A204.1 (cell line): ENCODE results near the gene MED12L.

ENCODE experiments used
- FAIRE-seq: peaks from 2 replicates; lab custom pipeline; 2012; peaks lifted over from hg19 to GRCh38; lab: Jason Lieb, UNC

Gene MED12L

DNA sequence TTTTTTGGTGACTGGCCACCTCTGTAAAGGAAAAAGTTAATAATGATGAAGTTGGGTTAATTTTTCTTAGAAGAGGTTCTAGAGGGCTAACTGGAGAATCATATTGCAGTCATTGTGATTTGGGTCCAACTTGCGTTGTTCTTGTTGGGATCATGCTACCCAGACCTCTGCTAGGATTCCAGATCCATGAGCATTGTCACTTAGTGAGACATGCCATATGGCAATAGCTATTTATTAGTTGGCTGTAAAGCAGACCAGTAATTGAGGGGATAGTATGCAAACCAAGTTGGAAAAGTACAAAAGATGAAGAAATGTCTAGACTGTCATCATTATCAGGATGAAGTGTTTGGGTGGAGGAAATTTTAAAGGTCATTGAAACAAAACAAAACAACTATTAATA lies 329.8 kb downstream of the MED12L start:
- no peak for FAIRE-seq

DNA sequence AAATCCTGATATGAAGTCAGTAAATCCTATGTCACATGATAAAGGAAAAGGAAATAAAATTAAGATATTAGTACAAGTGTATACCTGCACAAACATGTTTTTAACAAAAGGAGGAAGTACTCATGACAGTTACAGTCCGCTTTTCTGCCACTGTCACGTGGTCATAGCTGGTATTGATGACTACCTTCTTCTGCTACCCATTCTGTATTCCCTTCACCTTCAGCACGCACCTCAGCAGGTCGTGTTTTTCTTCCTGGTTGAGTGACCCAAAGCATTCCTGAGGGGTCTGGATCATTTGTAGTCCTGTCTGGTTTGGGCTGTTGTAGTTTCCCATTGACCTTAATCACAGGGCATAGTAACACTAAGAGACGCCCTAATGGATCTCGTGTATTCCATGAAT lies 334.3 kb downstream of the MED12L start:
- FAIRE-seq: no peak

DNA sequence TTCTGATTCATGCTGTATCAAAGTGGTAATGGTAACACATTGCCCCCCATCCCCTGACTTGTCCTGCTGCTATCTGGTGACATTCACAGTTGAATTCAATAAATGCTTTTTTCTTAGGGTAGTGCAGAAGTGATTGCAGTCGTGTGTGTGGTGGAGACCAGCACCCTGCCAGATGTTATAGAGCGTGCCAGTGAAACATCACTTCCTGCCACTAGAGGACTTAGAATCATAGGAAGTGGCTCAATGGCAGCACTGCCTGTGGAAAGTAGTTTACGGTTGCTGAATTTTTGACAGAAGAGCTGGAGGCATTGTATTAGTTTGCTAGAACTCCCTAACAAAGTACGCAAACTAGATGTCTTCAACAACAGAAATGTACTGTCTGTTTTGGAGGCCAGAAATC lies 336.5 kb downstream of the MED12L start:
- FAIRE-seq: no peak

DNA sequence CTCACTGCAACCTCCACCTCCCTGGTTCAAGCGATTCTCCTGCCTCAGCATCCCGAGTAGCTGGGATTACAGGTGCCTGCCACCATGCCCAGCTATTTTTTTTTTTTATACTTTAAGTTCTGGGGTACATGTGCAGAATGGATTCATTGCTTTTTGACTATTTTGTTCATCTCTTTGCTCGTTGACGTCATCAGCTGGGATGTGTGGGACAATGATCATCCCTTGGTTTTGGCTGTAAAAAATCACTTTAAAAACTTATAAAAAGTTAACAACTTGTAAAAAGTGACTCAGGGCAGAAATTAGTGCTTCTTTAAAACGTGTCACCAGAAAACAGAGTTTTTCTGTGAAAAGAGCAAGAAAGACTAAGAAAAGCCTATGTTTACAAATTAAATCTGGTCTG lies 337.6 kb downstream of the MED12L start:
- no peak for FAIRE-seq

DNA sequence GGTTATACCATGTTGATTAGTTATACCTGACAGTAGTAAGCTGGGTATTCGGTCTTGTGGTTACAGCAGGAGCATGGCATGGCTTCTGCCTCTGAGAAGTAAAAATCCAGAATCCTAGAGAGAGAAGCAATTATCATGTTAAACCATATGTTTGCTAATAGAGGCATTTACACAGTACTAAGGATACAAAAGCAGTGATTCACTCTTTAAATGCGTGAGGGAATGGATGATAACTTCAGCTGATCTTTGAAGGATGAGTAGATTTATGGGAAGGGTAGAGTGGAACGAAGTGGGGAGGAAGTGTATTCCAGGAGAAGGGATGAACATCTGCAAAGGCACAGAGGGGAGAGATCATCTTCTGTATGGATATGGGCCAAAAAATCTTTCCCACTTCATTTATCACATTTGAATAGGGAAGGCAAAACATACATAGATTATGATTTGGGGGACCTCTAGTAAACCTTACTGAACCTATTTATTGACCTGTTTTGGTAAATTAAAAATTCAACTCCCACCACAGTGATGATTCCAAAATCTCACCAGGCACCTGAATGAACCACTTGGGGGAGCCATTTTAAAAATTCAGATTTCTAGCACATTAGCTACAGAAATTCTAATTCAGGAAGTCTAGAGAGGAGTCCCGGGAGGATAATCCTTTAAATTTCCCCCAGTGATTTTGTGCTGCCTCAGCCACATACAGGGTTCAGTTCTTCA lies 340.3 kb downstream of the MED12L start:
- no peak for FAIRE-seq

DNA sequence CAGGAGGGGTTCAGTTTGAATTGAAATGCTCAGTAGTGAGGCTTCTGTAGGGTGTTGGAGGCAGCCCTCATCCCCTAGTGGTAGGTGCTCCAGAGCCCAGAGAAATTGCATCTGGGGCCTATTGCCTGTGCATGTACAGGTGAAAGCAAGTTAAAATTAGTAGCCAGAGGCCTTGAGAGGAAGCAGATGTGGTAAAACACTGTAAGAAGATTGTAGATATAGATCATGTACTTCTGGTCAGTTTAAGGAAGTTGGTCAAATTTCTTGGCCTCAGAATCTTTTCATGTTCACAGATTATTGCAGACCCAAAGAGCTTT lies 340.8 kb downstream of the MED12L start:
- FAIRE-seq: no peak

DNA sequence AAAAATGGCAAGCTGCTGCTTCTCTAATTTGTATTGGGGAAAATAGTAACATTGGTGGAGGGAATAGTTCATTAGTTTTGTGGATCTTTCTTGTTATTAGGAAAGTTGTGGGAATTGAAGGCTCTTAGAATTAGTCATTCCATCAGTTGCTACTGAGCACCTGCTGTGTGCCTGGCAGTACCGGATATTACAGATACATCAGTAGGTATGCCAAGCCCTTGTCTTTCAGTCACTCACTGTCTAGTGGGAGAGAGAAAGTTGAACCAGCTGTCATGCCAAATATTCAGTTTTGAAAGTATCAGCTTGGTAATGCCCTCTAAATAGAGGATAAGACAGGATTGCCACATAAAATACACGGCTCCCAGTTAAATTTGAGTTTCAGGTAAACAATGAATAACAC lies 342.9 kb downstream of the MED12L start:
- no peak for FAIRE-seq

DNA sequence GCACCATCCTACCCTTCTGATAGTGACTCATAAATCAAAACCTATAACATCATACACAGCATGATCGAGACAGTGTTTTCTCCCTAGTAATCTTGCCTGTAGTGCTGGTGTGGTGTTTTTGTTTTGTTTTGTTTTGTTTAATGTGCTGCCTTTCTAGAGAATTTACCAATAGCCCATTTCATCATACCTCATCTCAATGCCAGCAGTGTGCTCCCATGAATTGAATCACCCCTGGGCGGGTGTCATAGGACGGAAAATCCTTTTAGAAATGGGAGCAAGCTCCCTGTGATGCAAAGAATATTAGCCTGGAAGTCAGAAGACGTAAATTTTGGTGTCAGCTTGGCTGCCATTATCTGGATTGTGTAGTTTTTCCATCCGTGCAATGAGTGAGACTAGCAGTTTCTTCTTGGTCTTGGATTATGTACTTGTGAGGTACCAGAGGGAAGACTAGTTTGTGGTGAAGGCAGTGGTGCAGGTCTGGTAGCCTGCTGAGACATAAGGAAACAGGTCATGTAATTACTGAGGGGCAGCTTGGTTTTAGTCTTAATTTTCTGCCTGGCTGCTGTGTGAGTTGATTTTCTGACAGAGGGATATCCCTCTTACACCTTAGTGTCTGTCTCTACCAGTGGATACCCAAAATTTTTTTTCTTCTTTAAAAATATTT lies 345.5 kb downstream of the MED12L start:
- FAIRE-seq: no peak

DNA sequence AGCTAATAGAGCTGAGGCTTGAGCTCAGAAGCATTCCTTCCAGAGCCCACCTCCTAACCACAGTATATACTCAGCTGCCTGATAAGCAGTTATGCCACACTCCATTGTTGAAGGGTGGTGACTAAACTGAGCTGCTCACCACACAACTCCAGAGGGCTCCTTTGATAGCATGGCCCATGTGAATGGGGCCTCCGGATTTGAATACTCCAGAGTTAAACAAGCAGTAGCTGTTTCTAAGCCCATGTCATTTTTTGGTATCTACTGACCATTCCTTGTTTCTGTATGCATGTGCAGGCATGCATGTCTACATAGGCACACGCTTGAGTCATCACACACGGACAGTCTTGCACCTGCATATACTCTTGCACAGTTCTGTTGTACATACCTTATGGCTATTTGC lies 346.5 kb downstream of the MED12L start:
- FAIRE-seq: no peak

DNA sequence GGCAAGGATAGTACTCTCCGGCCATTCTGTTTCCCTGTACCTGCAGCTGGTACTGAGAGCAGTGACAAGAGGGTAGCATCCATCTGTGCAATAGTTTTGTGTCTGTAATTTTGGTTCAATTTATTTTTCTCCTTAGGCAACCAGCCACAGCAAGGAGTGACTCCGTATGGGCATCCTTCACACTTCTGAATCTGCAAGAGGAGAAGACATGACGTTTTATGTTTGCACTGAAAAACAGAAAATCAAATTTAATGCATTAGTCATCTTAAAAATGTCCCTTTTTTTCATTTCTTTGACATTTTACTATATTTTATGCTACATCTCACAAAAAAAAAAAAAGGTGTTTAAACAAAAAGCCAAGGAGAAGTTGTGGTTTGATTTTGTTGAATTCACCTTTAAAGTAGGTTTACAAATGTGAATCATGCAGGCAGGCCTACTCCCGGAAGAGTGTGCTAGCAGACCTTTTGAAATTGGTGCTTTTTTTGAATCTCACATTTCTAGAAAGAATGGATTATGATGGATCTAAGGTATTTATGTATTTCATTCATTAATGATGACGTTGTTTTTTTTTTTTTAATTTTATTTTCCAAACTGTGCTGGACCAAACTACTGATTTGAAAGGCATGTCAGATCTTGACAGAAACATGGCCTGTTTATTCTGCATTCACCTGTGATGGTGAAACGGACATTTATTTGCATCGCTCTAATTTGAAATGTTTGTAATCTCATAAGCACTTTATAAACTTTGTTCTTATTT lies 347.3 kb downstream of the MED12L start:
- FAIRE-seq: no peak

DNA sequence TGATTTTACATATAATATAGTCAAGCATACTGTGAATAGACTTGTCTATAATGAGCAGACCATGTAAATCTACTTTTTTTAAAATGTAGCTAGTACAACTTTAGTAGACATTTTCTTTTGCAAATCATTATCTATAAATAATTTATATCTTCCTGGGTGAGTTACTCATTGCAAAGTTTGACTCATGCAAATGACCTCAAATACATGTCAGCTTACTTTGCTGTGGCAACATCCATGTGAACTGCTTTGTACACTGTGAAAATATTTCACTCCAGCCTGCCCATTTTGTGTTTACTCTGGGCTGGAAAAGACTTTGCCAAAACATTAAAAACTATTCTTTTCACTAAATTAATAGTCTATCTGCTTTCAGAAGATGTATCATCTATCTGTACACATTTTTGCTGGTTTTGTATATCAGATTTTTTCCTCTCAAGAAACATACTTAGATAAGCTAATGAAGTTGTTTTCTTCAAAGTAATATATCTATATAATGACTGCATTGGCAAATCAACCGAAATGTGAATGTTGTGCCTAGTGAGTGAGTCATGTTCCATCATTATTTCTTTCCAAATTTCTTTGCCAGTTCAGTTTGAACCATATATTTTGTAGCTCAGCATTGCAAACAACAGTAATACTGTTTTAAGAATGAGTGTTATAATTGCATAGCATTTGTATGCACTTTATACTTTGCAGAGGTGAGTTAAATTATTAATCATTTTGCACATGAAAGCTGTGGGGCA lies 348.9 kb downstream of the MED12L start:
- no peak for FAIRE-seq

DNA sequence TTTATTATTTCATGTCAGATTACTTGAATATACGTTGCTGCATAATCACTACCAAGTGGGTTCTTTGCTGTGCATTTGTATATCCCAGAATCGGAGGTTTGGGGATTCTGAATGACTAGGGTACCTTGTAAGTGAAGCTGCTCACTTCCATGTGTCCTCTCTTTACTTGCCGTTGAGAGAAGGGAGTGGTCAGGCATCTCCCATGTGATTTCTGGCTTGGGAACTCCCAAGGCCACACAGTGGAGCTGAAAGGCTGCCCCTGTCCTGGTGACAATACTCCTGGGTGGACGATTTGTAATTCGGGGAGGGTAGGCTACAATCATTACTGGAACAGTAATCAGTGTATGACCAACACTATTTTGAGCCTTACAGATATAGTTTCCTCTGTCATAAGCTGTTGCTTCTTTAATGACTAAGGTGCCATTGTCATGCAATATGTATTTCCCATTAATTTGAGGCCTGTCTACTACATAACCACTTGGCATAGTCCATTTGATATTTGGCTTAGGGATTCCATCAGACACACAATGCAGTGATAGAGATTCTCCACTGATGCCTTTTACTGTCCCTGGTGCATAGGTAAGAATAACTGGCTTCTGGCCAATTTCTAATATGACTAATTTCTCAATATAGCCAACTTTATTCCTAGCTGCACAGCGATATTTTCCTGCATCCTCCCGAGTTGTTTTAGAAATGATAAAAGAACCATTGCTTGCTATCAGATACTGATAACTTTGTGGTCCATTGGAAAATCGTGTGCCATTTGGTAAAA lies 351.4 kb downstream of the MED12L start:
- FAIRE-seq: no peak

DNA sequence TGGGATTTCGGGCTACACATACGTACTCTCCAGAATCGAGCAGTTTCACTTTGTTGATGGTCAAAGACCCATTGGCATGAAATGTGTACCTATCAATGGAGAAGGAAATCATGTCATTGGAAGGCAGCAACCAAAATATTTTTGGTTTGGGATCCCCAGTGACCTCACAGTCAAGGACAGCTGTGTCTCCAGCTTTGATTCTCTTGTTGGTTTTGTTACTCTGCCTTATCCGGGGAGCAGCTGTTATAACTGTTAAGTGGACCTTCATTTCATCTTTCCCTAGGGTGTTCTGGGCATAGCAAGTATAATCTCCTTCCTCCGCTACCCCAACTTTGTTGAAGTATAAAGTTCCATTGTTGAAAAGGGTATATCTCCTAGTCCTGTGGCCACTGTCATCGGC lies 352.4 kb downstream of the MED12L start:
- no peak for FAIRE-seq

DNA sequence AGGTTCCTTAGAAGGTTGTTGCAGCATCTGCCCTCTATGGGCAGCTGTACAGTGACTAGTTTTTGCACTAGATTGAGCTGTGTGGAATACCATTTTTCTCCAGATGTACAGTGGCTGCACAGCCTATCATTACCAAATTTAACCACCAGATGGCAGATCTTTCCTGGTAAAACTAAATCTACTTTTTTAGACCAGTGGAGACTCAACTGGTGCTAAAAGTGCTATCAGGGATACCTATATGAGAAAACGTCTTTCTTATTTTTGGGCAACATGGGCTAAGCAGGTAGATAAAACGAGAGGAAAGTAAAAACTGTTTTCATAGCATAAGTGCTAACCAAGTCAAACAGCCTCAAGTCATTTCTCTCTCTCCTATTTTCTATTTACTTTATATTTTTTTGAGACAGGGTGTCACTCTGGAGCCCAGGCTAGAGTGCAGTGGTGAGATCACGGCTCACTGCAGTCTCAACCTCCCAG lies 354.2 kb downstream of the MED12L start:
- FAIRE-seq: peak; percentile 94

DNA sequence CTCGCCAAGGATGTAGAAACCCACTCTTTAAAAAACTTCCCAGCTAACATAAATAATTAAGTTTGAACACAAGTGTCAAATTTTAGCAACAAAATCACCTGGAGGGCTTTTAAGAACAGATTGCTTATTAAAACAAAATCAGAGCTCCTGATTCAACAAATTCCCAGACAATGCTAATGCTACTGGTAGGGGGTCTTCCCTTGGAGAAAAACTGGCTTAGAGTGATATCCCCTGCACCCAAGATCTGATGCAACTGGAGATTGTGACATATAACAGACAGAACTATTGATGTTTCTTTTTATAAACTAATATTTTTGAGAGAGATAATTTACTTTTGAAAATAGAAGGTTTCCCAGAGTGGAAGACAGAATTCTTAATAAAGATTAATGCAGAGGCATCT lies 355.5 kb downstream of the MED12L start:
- FAIRE-seq: no peak

DNA sequence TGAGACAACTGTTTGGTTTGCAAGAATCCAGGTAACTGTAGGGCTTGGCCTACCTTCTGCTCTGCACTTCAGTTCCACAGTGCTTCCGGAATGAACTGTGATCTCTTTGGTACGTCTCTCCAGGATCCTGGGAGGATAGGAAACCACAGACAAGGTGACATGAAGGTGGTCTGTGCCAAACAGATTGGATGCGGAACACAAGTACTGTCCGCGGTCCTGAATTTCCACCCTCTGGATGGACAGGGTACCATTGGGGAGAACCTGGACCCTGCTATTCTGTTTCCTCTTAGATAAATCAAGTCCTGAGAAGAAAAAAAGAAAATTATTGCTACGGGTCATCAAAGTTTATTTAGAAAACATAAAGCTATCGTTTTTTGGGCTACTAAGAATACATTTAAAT lies 358.1 kb downstream of the MED12L start:
- no peak for FAIRE-seq

DNA sequence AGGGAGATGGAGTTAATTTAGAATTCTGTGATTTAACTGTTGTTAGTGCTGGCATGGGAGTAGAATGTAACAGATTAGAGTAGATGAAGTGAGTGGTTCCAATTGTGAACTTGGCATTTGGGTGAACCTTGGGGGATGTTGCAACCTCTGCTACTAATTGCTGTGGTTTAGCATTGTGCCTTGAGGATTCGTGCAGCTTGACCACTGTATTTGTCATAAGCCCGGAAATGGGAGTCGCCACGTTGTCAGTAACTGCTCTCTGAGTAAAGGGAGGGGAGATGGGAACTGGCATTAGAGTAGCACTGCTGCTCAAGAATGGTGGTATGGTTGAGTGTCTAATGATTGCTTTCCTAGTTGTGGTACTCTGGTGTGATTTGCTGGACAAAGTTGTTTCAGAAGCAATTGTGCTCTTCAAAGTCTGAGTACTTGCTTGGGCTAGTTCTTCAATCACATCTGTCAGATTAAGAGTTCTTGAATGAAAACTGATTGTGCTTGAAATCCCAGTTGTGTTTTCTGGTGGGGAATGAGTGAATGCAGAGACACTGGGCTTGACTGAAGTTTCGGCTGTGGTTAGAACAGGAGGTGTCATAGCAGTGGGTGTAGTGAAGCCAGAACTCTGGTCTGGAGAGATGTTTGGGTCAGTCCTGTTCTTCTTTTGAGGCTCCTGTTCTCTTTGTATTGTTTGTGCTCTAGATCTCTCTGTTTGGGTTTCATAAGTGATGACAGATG lies 360.0 kb downstream of the MED12L start:
- FAIRE-seq: no peak

DNA sequence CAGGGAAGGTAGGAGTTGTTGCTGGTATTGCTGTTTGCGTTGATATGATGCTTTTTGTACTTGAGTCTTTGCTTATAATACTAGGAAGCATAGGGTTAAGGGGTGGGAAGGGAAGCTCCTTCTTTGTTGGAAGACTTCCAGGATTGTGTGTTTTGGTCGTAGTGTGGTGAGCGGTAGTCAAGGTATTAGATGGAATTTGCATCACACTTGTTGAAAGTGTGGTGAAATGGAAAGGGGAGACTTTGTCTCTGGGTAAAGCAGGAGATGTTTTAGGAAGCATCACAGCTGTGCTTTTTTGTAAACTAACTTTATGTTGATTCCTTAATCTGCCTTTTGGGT lies 360.5 kb downstream of the MED12L start:
- FAIRE-seq: no peak

DNA sequence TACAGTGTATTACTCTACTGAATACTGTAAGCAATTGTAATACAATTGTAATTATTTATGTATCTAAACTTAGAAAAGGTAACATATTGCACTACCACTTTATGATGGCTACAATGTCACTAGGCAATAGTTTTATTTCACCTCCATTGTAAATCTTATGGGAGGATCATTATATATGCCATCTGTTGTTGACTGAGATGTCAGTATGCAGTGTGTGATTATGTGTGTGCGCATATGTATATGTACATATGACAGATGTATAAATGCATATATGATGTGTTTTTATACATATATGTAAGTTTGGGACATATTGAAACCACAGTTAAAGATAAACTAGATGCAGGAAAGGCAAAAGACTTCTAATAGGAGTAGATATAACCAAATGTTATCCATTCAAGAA lies 366.9 kb downstream of the MED12L start:
- FAIRE-seq: no peak

DNA sequence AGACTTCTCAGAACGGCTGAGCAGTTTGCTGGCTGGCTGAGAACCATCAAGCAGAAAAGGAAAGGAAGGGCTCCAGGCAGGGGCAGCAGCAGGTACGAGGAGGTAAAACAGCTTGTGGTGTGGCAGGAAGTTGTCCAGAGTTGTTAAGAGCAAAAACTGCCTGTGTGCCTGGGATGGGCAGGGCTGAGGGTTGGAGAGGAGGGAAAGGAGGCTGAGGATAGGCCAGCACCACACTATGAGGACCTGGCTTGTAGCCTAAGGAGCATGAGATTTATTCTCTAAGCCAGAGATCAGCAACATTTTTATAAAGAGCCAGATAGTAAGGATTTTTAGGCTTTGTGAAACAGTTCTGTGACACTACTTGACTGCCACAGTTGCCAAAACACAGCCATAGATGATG lies 367.4 kb downstream of the MED12L start:
- no peak for FAIRE-seq

DNA sequence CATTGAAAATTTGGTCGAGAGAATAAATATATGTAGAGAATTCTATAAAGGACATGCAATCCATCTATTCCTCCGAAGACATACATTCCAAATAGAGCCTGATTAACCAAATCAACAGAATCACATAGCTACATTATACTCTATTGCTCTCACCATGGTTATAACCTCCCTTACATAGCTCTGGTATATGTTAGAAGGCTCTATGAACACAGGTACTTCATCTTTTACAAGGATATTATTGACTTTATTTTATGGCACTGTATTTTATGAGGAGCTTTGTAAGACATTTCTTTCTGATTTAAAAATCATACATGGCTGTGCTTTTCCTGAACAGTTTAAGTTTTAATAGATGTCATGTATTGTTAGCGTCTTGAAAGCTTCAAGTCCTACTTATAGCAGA lies 370.6 kb downstream of the MED12L start:
- FAIRE-seq: no peak

DNA sequence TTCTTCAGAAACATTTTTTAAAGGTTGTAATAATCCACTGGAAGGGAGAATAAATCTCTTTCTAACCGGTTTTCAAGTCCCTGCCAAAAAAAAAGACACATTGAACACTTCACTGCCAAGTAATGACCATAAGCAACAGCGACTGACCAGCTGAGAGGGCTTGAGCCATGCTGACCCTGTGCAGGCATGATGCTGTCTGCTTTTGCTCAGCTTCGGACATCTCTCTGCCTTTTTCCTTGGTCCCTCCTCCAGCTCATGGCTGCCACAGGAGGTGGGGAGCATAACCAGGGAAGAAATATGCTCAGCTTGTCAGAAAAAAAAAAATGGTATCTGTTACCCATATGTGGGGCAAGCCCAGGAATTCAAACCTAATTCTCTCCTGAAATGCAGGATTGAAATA lies 373.9 kb downstream of the MED12L start:
- FAIRE-seq: no peak
